Measurements from ENCODE around the gene MYRF.

DNA sequence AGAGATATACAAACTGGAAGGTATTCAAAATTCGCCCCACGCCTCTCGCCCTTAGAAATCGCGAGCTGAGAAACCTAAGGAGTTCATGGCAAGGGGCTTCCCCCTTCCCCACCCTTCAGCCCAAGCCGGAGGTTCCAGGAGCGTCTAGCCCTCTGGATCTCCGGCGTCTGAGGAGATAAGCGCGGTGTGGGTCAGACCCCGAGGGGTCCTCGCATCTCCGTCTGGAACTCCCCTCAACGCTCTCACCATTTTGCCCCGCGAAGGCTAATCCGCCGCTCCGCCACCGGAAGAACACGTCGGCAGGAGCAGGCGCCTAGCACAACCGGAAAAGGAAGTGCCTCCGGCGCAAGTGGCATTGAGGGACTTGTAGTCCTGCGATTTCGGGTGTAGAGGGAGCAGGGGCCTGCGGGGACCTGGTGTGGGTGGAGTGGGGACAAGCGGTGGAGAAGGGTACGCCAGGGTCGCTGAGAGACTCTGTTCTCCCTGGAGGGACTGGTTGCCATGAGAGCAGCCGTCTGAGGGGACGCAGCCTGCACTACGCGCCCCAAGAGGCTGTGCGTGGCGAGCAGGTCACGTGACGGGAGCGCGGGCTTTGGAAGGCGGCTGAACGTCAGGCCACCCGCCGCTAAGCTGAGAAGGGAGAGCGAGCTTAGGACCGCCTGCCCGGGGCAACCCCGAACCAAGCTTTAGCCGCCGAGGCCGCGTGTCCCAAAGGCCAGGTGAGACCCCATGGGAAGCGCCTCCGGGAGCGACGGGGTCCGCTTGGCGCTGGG is 40.1 kb downstream of the MYRF start, which contains the start of the genes FEN1 and TMEM258:
- TF ChIP-seq EZH2 (IDR thresholded peaks at IDR 0.05; ENCODE audit: borderline replicate concordance, insufficient read depth, low read depth, low read length, poor library complexity, severe bottlenecking): no peak
- TF ChIP-seq, protein P1, sequence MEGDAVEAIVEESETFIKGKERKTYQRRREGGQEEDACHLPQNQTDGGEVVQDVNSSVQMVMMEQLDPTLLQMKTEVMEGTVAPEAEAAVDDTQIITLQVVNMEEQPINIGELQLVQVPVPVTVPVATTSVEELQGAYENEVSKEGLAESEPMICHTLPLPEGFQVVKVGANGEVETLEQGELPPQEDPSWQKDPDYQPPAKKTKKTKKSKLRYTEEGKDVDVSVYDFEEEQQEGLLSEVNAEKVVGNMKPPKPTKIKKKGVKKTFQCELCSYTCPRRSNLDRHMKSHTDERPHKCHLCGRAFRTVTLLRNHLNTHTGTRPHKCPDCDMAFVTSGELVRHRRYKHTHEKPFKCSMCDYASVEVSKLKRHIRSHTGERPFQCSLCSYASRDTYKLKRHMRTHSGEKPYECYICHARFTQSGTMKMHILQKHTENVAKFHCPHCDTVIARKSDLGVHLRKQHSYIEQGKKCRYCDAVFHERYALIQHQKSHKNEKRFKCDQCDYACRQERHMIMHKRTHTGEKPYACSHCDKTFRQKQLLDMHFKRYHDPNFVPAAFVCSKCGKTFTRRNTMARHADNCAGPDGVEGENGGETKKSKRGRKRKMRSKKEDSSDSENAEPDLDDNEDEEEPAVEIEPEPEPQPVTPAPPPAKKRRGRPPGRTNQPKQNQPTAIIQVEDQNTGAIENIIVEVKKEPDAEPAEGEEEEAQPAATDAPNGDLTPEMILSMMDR (IDR thresholded peaks at IDR 0.05): no peak

Data from B cell (primary cell).